K562 (cell line): ENCODE results near the gene SHROOM3. TPM values are rescaled to one million over a fixed set of nuclear protein-coding genes. Genes with fewer than 3 reads are reported as not detected.

Experiments used
- ATAC-seq: fragments of 200-7000 bp; cut with Tn5 transposase; 3 replicates; pipeline ENCODE4 v1.9.1; 2020; ENCODE audit warnings: moderate library complexity
- BruUV-seq: library from RNA; stranded (reverse); fragments of 400-500 nt; replicated peaks from 2 replicates; lab custom pipeline; 2021; lab: Mats Ljungman, UMichigan
- CTCF ChIA-PET: fragments of 300-600 bp; formaldehyde crosslinking; extraction: SDS; loops from one replicate; lab custom pipeline; 2021; ENCODE audit warnings: low intra/inter-chr PET ratio; lab: Yijun Ruan, JAX
- POLR2A ChIA-PET: fragments of 300-600, 350-650 bp; sonication (Branson Sonifier 250); formaldehyde crosslinking; extraction: SDS; loops from one replicate; lab custom pipeline; 2021; ENCODE audit warnings: antibody characterized with exemption, inconsistent platforms; lab: Yijun Ruan, JAX
- DNase-seq, 4 experiments: peaks; one replicate each; pipeline versions ENCODE4 v3.0.0 to v3.0.0-alpha.2; 2011 to 2018; ENCODE audit warnings: low spot score in 3 of 4, mixed read lengths in 3 of 4; ENCODE audit errors: extremely low read depth in 1 of 4
- FAIRE-seq: peaks from 2 replicates; lab custom pipeline; 2011; peaks lifted over from hg19 to GRCh38; lab: Jason Lieb, UNC
- H2AFZ ChIP-seq: 2 replicates; pipeline ENCODE4 v1.6.0; 2011; ENCODE audit warnings: low read depth, low read length, control low read depth, inconsistent platforms
- H3K27ac ChIP-seq: fragments of 200-600 bp; 3 replicates; pipeline ENCODE4 v1.8.0; 2011; ENCODE audit warnings: low read depth, mild to moderate bottlenecking, control low read depth, inconsistent platforms, low read length, moderate library complexity, mixed read lengths; ENCODE audit errors: extremely low read depth
- H3K27me3 ChIP-seq, 2 experiments: fragments of 300-600 bp in 1 of 2; 2 replicates in 1 of 2; 3 replicates in 1 of 2; pipeline versions ENCODE4 v1.6.0 to v1.8.0; 2011; ENCODE audit warnings: inconsistent platforms in 2 of 2, low read length in 2 of 2, mild to moderate bottlenecking in 1 of 2, mixed read lengths in 1 of 2, moderate library complexity in 1 of 2; ENCODE audit not compliant: control insufficient read depth in 2 of 2, insufficient read depth in 2 of 2
- H3K36me3 ChIP-seq: fragments of 300-600 bp; 3 replicates; pipeline ENCODE4 v1.8.0; 2011; ENCODE audit warnings: mild to moderate bottlenecking, low read length, inconsistent platforms; ENCODE audit not compliant: control insufficient read depth, insufficient read depth
- H3K4me1 ChIP-seq, 2 experiments: fragments of 200-600 bp in 1 of 2; replicated peaks in 1 of 2; 2 replicates in 1 of 2; 3 replicates in 1 of 2; pipeline versions ENCODE4 v1.5.1 to v1.8.0; 2011; ENCODE audit warnings: inconsistent platforms in 2 of 2, low read length in 2 of 2, mild to moderate bottlenecking in 1 of 2, mixed read lengths in 1 of 2, moderate library complexity in 1 of 2; ENCODE audit not compliant: control insufficient read depth in 2 of 2, insufficient read depth in 2 of 2
- H3K4me2 ChIP-seq: 2 replicates; pipeline ENCODE4 v1.6.1; 2011; ENCODE audit warnings: low read length, control low read depth, inconsistent platforms, mixed read lengths; ENCODE audit not compliant: insufficient read depth
- H3K4me3 ChIP-seq: fragments of 200-600 bp; sonication (generic), shearing (Covaris generic); 2 replicates; pipeline ENCODE4 v1.5.1; 2016; ENCODE audit warnings: control low read depth, inconsistent platforms
- H3K79me2 ChIP-seq: fragments of 200-600 bp; 3 replicates; pipeline ENCODE4 v1.8.0; 2011; ENCODE audit warnings: low read length, inconsistent platforms; ENCODE audit not compliant: control insufficient read depth, insufficient read depth
- H3K9ac ChIP-seq, 2 experiments: 2 replicates each; pipeline versions ENCODE4 v1.6.0 to v1.6.1; 2011; ENCODE audit warnings: low read depth in 2 of 2, low read length in 2 of 2, control low read depth in 1 of 2, inconsistent platforms in 1 of 2, mild to moderate bottlenecking in 1 of 2, mixed read lengths in 1 of 2; ENCODE audit not compliant: insufficient read depth in 1 of 2
- H3K9me1 ChIP-seq: one replicate; pipeline ENCODE4 v1.6.0; 2011; ENCODE audit warnings: inconsistent platforms, mild to moderate bottlenecking, low read length, moderate library complexity; ENCODE audit not compliant: control insufficient read depth, insufficient read depth
- H3K9me3 ChIP-seq: replicated peaks from 2 replicates; pipeline ENCODE4 v1.5.1; 2011; ENCODE audit warnings: low read depth, low read length, inconsistent platforms; ENCODE audit not compliant: control insufficient read depth, insufficient read depth
- H4K20me1 ChIP-seq: replicated peaks from 2 replicates; pipeline ENCODE4 v1.6.1; 2011; ENCODE audit warnings: low read length, inconsistent platforms, mixed read lengths; ENCODE audit not compliant: control insufficient read depth, insufficient read depth
- CBX2 ChIP-seq: fragments of 200-600 bp; sonication (generic); IDR thresholded peaks from one replicate; pipeline ENCODE4 v1.6.1; 2012; ENCODE audit warnings: mild to moderate bottlenecking, low read length, inconsistent platforms; ENCODE audit not compliant: insufficient read depth, poor library complexity, severe bottlenecking
- CHD2 ChIP-seq: IDR thresholded peaks from 2 replicates; pipeline ENCODE4 v1.6.1; 2011; ENCODE audit warnings: low read depth, low read length
- FOXA1 ChIP-seq: fragments of 450-650 bp; IDR thresholded peaks from 2 replicates; pipeline ENCODE4 v1.6.1; 2016; ENCODE audit warnings: mild to moderate bottlenecking, borderline replicate concordance
- GTF2B ChIP-seq: IDR thresholded peaks from 2 replicates; pipeline ENCODE4 v1.6.1; 2011; ENCODE audit not compliant: insufficient read length; ENCODE audit errors: extremely low read depth
- GTF3C2 ChIP-seq: IDR thresholded peaks from 3 replicates; pipeline ENCODE4 v1.6.1; 2011; ENCODE audit warnings: borderline replicate concordance, mild to moderate bottlenecking, moderate library complexity; ENCODE audit not compliant: insufficient read length; ENCODE audit errors: extremely low read depth
- HNRNPUL1 ChIP-seq: fragments of 200-400 bp; formaldehyde crosslinking; IDR thresholded peaks from 2 replicates; pipeline ENCODE4 v1.6.1; 2017; ENCODE audit warnings: low read length
- KAT7 ChIP-seq: sonication (generic); formaldehyde crosslinking; IDR thresholded peaks from 2 replicates; pipeline ENCODE4 v1.8.0; 2022; ENCODE audit warnings: missing genetic modification reagents, mild to moderate bottlenecking, borderline replicate concordance
- LARP7 ChIP-seq: fragments of 450-650 bp; IDR thresholded peaks from 2 replicates; pipeline ENCODE4 v1.6.1; 2016
- NCOA2 ChIP-seq, 2 experiments: fragments of 450-650 bp; IDR thresholded peaks; 2 replicates each; pipeline ENCODE4 v1.6.1; 2018; ENCODE audit warnings: mild to moderate bottlenecking in 2 of 2, moderate library complexity in 1 of 2; ENCODE audit not compliant: partially characterized antibody in 2 of 2
- NR3C1 ChIP-seq: sonication (generic); formaldehyde crosslinking; IDR thresholded peaks from 2 replicates; pipeline ENCODE4 v1.8.1; 2022; ENCODE audit warnings: missing genetic modification reagents
- NUFIP1 ChIP-seq: fragments of 450-650 bp; IDR thresholded peaks from 2 replicates; pipeline ENCODE4 v1.6.1; 2018; ENCODE audit not compliant: partially characterized antibody
- TAF9B ChIP-seq: fragments of 450-650 bp; IDR thresholded peaks from 2 replicates; pipeline ENCODE4 v1.6.1; 2018; ENCODE audit warnings: mild to moderate bottlenecking; ENCODE audit not compliant: partially characterized antibody
- ZNF584 ChIP-seq: fragments of 200-800 bp; sonication (Bioruptor generic); IDR thresholded peaks from 2 replicates; pipeline ENCODE4 v1.6.1; 2016; ENCODE audit warnings: low read depth, mild to moderate bottlenecking, missing genetic modification characterization, missing compliant biosample characterization
- ZNF589 ChIP-seq: fragments of 200-800 bp; sonication (Bioruptor generic); IDR thresholded peaks from 2 replicates; pipeline ENCODE4 v1.6.1; 2016; ENCODE audit warnings: low read depth, missing genetic modification characterization, missing compliant biosample characterization
- ZNF668 ChIP-seq: fragments of 250-450 bp; sonication (Bioruptor Pico); IDR thresholded peaks from 2 replicates; pipeline ENCODE4 v1.8.0; 2022; ENCODE audit warnings: mild to moderate bottlenecking, inconsistent platforms
- WGBS: fragments of 100-300 bp; shearing (Covaris generic); methylation state at CpG from one replicate; pipeline ENCODE4 v1.1.6; 2016; ENCODE audit warnings: low coverage, mixed read lengths; ENCODE audit not compliant: insufficient coverage; ENCODE audit errors: missing lambda C conversion rate; 5-methylcytosine and 5-hydroxymethylcytosine counted together
- in situ Hi-C: fragments of 300-500 bp; cut with MboI; formaldehyde crosslinking; loops from 4 replicates; pipeline ENCODE4 v1.15.0; 2018; ENCODE audit warnings: inconsistent platforms, mixed read lengths
- intact Hi-C: fragments of 100-400 bp; cut with micrococcal nuclease; formaldehyde crosslinking; loops from 2 replicates; pipeline ENCODE4 v1.14.2; 2022
- polyA plus RNA-seq, 8 experiments: library from polyadenylated mRNA; depleted of rRNA in 4 of 8; stranded (reverse) in 5 of 8; unstranded in 3 of 8; fragments of >200 nt; fragmentation: Nextera tagmentation in 2 of 8; fragmentation: Illumina TruSeq in 1 of 8; extraction: Ambion mirVana in 2 of 8; extraction: Trizol in 1 of 8; gene quantifications; 2 replicates each; pipeline versions ENCODE4 v1.2.1 to v1.2.3, GENCODE V29; 2011 to 2014; ENCODE audit warnings: inconsistent platforms in 1 of 8, missing spikeins in 1 of 8
- total RNA-seq, 7 experiments: library from RNA; depleted of rRNA in 6 of 7; stranded (reverse); fragments of >200 nt in 6 of 7; fragmentation: Illumina TruSeq in 2 of 7; extraction: Trizol in 2 of 7; gene quantifications; 2 replicates each; pipeline versions ENCODE4 v1.2.1 to v1.2.3, GENCODE V29; 2011 to 2021; ENCODE audit warnings: low replicate concordance in 1 of 7
- TF ChIP-seq, protein P1 (sequence below): fragments of 200-800 bp; sonication (Bioruptor generic); IDR thresholded peaks from 2 replicates; pipeline ENCODE4 v1.6.1; 2017; ENCODE audit warnings: missing genetic modification characterization, missing compliant biosample characterization

Gene SHROOM3
- total and polyA plus RNA-seq, 9 of the 15 experiments (the other 6 are each of a cell fraction or from before 2014, with no cell fraction given), result 0.01 to 0.07 TPM; not detected in 7

DNA sequence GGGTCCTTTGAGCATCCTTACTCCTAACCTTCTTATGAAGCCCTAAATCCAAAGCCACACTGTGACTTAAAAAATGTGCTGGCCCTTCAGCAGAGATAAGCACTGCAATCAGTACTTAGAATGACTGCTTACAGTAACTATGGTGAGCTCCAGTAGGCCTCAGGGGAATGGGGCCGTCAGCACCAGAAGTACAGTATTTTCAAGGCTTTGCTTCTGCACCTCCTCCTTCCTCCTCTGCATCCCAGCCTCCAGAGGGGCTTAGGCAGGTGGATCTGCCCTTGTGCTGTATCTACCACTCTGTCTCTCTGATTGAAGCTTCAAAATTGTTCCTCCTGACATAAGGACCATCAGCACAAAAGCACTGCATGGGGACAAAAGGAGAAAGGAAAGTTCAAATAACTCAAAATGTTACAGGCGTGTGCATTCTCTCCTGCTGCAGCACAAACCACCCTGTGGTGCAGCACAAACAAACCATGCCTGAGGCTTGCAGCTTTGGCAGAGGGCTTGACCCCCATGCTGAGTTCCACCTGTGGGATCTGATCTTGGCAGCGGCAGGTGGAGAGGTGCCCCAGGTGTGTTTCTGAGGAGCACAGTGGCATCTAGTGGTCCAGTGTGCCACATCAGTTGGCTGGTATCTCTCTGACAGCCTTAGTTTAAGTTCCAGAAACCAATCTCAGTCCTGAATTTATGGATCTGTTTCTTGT lies 298.2 kb downstream of the SHROOM3 start (continued):
- no peak for TF ChIP-seq CBX2
- TF ChIP-seq CHD2, result no peak
- no peak for TF ChIP-seq FOXA1
- no peak for TF ChIP-seq ZNF589 (CRISPR knock-in tag)

DNA sequence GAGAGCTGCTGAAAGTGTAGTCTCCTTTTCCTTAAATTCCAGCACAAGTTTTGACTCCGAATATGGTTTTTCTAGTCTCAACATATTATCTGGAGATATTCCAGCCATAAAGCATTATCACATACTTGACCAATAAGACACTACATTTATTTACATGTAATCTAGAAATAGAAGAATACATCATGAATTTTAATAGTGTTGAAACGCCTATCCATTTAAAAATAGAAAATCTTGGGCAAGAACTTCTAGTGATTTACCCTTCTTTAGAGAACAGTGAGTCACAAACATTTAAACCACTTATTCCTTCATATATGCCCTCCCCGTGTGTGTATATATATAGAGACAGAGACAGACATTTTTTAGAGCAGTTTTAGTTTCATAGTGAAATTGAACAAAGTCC lies 301.4 kb downstream of the SHROOM3 start:
- POLR2A ChIA-PET, result no interaction called here

More for the DNA sequence above, 301.4 kb downstream of the SHROOM3 start:
- no peaks in the 10 kb centered on the region for H3K79me2 ChIP-seq
- CTCF ChIA-PET, result no interaction called here
- no peak overlapping the region for H2AFZ ChIP-seq
- H3K27ac ChIP-seq, result no peak overlapping the region
- in situ Hi-C loops, result no loop called here
- TF ChIP-seq GTF3C2, result no peak
- TF ChIP-seq KAT7 (CRISPR knock-in tag), result no peak
- no peak for TF ChIP-seq LARP7
- TF ChIP-seq, protein P1, sequence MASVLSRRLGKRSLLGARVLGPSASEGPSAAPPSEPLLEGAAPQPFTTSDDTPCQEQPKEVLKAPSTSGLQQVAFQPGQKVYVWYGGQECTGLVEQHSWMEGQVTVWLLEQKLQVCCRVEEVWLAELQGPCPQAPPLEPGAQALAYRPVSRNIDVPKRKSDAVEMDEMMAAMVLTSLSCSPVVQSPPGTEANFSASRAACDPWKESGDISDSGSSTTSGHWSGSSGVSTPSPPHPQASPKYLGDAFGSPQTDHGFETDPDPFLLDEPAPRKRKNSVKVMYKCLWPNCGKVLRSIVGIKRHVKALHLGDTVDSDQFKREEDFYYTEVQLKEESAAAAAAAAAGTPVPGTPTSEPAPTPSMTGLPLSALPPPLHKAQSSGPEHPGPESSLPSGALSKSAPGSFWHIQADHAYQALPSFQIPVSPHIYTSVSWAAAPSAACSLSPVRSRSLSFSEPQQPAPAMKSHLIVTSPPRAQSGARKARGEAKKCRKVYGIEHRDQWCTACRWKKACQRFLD (CRISPR knock-in tag), result no peak
- no peak for TF ChIP-seq NR3C1
- TF ChIP-seq TAF9B, result no peak
- TF ChIP-seq ZNF584 (CRISPR knock-in tag), result no peak
- TF ChIP-seq NUFIP1, result no peak
- no peak for TF ChIP-seq ZNF668 (CRISPR knock-in tag)
- TF ChIP-seq NCOA2 (IDR thresholded peaks at IDR 0.05; ENCODE audit: partially characterized antibody in 2 of 2), result no peak
- no peak for TF ChIP-seq GTF2B
- no peak for TF ChIP-seq HNRNPUL1
- TF ChIP-seq, all 486 proteins: peak for 0
- Histone ChIP-seq H3K4me2 (no peak overlapping the region), H3K27me3 (peaks cover 23 to 49% of the 10 kb centered on the region in 2 experiments; a peak in 4 of 5 replicates), H3K4me1 (peaks cover 0 to 10% of the 10 kb centered on the region in 2 experiments; a peak in 1 of 5 replicates), H3K4me3 (no peak overlapping the region), H3K36me3 (no peaks in the 10 kb centered on the region), H3K9me3 (no peaks in the 10 kb centered on the region; the same call in 1 of the 2 replicates), H3K9ac (no peak overlapping the region), H4K20me1 (no peaks in the 10 kb centered on the region), H3K9me1 (peaks cover 2% of the 10 kb centered on the region)
- no TSS peak for BruUV-seq
- DNase-seq, result no peak
- no peak for FAIRE-seq
- ATAC-seq, result no peak
- 0% methylated on average over 3 of the region's 3 CpGs for WGBS
- intact Hi-C loops, result no loop called here
